K562 (cell line): ENCODE measurements around the gene AQP2. TPM values are rescaled to one million over a fixed set of nuclear protein-coding genes. Genes with fewer than 3 reads are reported as not detected.

Experiments used
- ATAC-seq: fragments of 200-7000 bp; cut with Tn5 transposase; 3 replicates; pipeline ENCODE4 v1.9.1; 2020; ENCODE audit warnings: moderate library complexity
- BruUV-seq: library from RNA; stranded (reverse); fragments of 400-500 nt; replicated peaks from 2 replicates; lab custom pipeline; 2021; lab: Mats Ljungman, UMichigan
- CTCF ChIA-PET: fragments of 300-600 bp; formaldehyde crosslinking; extraction: SDS; loops from one replicate; lab custom pipeline; 2021; ENCODE audit warnings: low intra/inter-chr PET ratio; lab: Yijun Ruan, JAX
- POLR2A ChIA-PET: fragments of 300-600, 350-650 bp; sonication (Branson Sonifier 250); formaldehyde crosslinking; extraction: SDS; loops from one replicate; lab custom pipeline; 2021; ENCODE audit warnings: antibody characterized with exemption, inconsistent platforms; lab: Yijun Ruan, JAX
- DNase-seq, 4 experiments: peaks; one replicate each; pipeline versions ENCODE4 v3.0.0 to v3.0.0-alpha.2; 2011 to 2018; ENCODE audit warnings: low spot score in 3 of 4, mixed read lengths in 3 of 4; ENCODE audit errors: extremely low read depth in 1 of 4
- FAIRE-seq: peaks from 2 replicates; lab custom pipeline; 2011; peaks lifted over from hg19 to GRCh38; lab: Jason Lieb, UNC
- H2AFZ ChIP-seq: 2 replicates; pipeline ENCODE4 v1.6.0; 2011; ENCODE audit warnings: low read depth, low read length, control low read depth, inconsistent platforms
- H3K27ac ChIP-seq: fragments of 200-600 bp; 3 replicates; pipeline ENCODE4 v1.8.0; 2011; ENCODE audit warnings: low read depth, mild to moderate bottlenecking, control low read depth, inconsistent platforms, low read length, moderate library complexity, mixed read lengths; ENCODE audit errors: extremely low read depth
- H3K27me3 ChIP-seq, 2 experiments: fragments of 300-600 bp in 1 of 2; 2 replicates in 1 of 2; 3 replicates in 1 of 2; pipeline versions ENCODE4 v1.6.0 to v1.8.0; 2011; ENCODE audit warnings: inconsistent platforms in 2 of 2, low read length in 2 of 2, mild to moderate bottlenecking in 1 of 2, mixed read lengths in 1 of 2, moderate library complexity in 1 of 2; ENCODE audit not compliant: control insufficient read depth in 2 of 2, insufficient read depth in 2 of 2
- H3K36me3 ChIP-seq: fragments of 300-600 bp; 3 replicates; pipeline ENCODE4 v1.8.0; 2011; ENCODE audit warnings: mild to moderate bottlenecking, low read length, inconsistent platforms; ENCODE audit not compliant: control insufficient read depth, insufficient read depth
- H3K4me1 ChIP-seq, 2 experiments: fragments of 200-600 bp in 1 of 2; replicated peaks in 1 of 2; 2 replicates in 1 of 2; 3 replicates in 1 of 2; pipeline versions ENCODE4 v1.5.1 to v1.8.0; 2011; ENCODE audit warnings: inconsistent platforms in 2 of 2, low read length in 2 of 2, mild to moderate bottlenecking in 1 of 2, mixed read lengths in 1 of 2, moderate library complexity in 1 of 2; ENCODE audit not compliant: control insufficient read depth in 2 of 2, insufficient read depth in 2 of 2
- H3K4me2 ChIP-seq: 2 replicates; pipeline ENCODE4 v1.6.1; 2011; ENCODE audit warnings: low read length, control low read depth, inconsistent platforms, mixed read lengths; ENCODE audit not compliant: insufficient read depth
- H3K4me3 ChIP-seq: fragments of 200-600 bp; sonication (generic), shearing (Covaris generic); 2 replicates; pipeline ENCODE4 v1.5.1; 2016; ENCODE audit warnings: control low read depth, inconsistent platforms
- H3K79me2 ChIP-seq: fragments of 200-600 bp; 3 replicates; pipeline ENCODE4 v1.8.0; 2011; ENCODE audit warnings: low read length, inconsistent platforms; ENCODE audit not compliant: control insufficient read depth, insufficient read depth
- H3K9ac ChIP-seq, 2 experiments: 2 replicates each; pipeline versions ENCODE4 v1.6.0 to v1.6.1; 2011; ENCODE audit warnings: low read depth in 2 of 2, low read length in 2 of 2, control low read depth in 1 of 2, inconsistent platforms in 1 of 2, mild to moderate bottlenecking in 1 of 2, mixed read lengths in 1 of 2; ENCODE audit not compliant: insufficient read depth in 1 of 2
- H3K9me1 ChIP-seq: one replicate; pipeline ENCODE4 v1.6.0; 2011; ENCODE audit warnings: inconsistent platforms, mild to moderate bottlenecking, low read length, moderate library complexity; ENCODE audit not compliant: control insufficient read depth, insufficient read depth
- H3K9me3 ChIP-seq: replicated peaks from 2 replicates; pipeline ENCODE4 v1.5.1; 2011; ENCODE audit warnings: low read depth, low read length, inconsistent platforms; ENCODE audit not compliant: control insufficient read depth, insufficient read depth
- H4K20me1 ChIP-seq: replicated peaks from 2 replicates; pipeline ENCODE4 v1.6.1; 2011; ENCODE audit warnings: low read length, inconsistent platforms, mixed read lengths; ENCODE audit not compliant: control insufficient read depth, insufficient read depth
- SIRT6 ChIP-seq: IDR thresholded peaks from one replicate; pipeline ENCODE4 v1.6.1; 2012; ENCODE audit warnings: low read depth, mild to moderate bottlenecking, control low read depth, inconsistent platforms, low read length, moderate library complexity
- WGBS: fragments of 100-300 bp; shearing (Covaris generic); methylation state at CpG from one replicate; pipeline ENCODE4 v1.1.6; 2016; ENCODE audit warnings: low coverage, mixed read lengths; ENCODE audit not compliant: insufficient coverage; ENCODE audit errors: missing lambda C conversion rate; 5-methylcytosine and 5-hydroxymethylcytosine counted together
- in situ Hi-C: fragments of 300-500 bp; cut with MboI; formaldehyde crosslinking; loops from 4 replicates; pipeline ENCODE4 v1.15.0; 2018; ENCODE audit warnings: inconsistent platforms, mixed read lengths
- intact Hi-C: fragments of 100-400 bp; cut with micrococcal nuclease; formaldehyde crosslinking; loops from 2 replicates; pipeline ENCODE4 v1.14.2; 2022
- polyA plus RNA-seq, 8 experiments: library from polyadenylated mRNA; depleted of rRNA in 4 of 8; stranded (reverse) in 5 of 8; unstranded in 3 of 8; fragments of >200 nt; fragmentation: Nextera tagmentation in 2 of 8; fragmentation: Illumina TruSeq in 1 of 8; extraction: Ambion mirVana in 2 of 8; extraction: Trizol in 1 of 8; gene quantifications; 2 replicates each; pipeline versions ENCODE4 v1.2.1 to v1.2.3, GENCODE V29; 2011 to 2014; ENCODE audit warnings: inconsistent platforms in 1 of 8, missing spikeins in 1 of 8
- total RNA-seq, 7 experiments: library from RNA; depleted of rRNA in 6 of 7; stranded (reverse); fragments of >200 nt in 6 of 7; fragmentation: Illumina TruSeq in 2 of 7; extraction: Trizol in 2 of 7; gene quantifications; 2 replicates each; pipeline versions ENCODE4 v1.2.1 to v1.2.3, GENCODE V29; 2011 to 2021; ENCODE audit warnings: low replicate concordance in 1 of 7

The AQP2 gene
- total and polyA plus RNA-seq, 9 of the 15 experiments (the other 6 are each of a cell fraction or from before 2014, with no cell fraction given) = not detected

GRCh38 chr12:49912345-49913255 is 37.9 kb upstream of the AQP2 start:
- Histone ChIP-seq H3K9me1 (no peaks in the 10 kb centered on the region), H3K4me2 (no peak overlapping the region), H3K4me3 (no peak overlapping the region), H3K79me2 (no peaks in the 10 kb centered on the region), H2AFZ (no peak overlapping the region), H4K20me1 (no peaks in the 10 kb centered on the region), H3K27ac (no peak overlapping the region), H3K27me3 (peaks cover 0 to 5% of the 10 kb centered on the region in 2 experiments; a peak in 3 of 5 replicates), H3K9ac (peak overlapping the region in 1 of 2 experiments; percentile 75; a peak in 2 of 4 replicates), H3K36me3 (no peaks in the 10 kb centered on the region), H3K9me3 (no peaks in the 10 kb centered on the region), H3K4me1 (peaks cover 14 to 24% of the 10 kb centered on the region in 2 experiments; a peak in 4 of 5 replicates)
- no peak for TF ChIP-seq SIRT6
- 40% methylated on average over 16 of the region's 16 CpGs for WGBS
- DNase-seq (no peak), FAIRE-seq (no peak), ATAC-seq (no peak)
- ChIA-PET CTCF (interaction anchor here (0.6 kb wide), 1 partner anchor 233 kb away, joined by 4 read pairs; no protein-coding TSS in a partner anchor), POLR2A (interaction anchor here (1.0 kb wide), 1 partner anchor 29 kb away, joined by 3 read pairs; no protein-coding TSS in a partner anchor)
- in situ Hi-C loops = no loop called here
- intact Hi-C loops = loop anchor here (5.0 kb wide), 1 partner anchor 45 kb away; no protein-coding TSS in a partner anchor
- no TSS peak for BruUV-seq
